HL-60 (cell line): Measurements from ENCODE around the gene ZNF211.

ENCODE experiments used
- CTCF ChIP-seq: IDR thresholded peaks from one replicate; pipeline ENCODE4 v1.5.1; 2011; ENCODE audit warnings: low read length, control low read depth, inconsistent platforms; ENCODE audit not compliant: insufficient read depth
- REST ChIP-seq: IDR thresholded peaks from 2 replicates; pipeline ENCODE4 v1.6.1; 2012; ENCODE audit warnings: low read depth; ENCODE audit not compliant: insufficient replicate concordance

- TF ChIP-seq CTCF (no peak), REST (no peak)
These were observed 22.5 kb downstream of the ZNF211 start for GRCh38 chr19:57655443-57655842.
